T-helper 22 cell (primary cell): ENCODE results near the gene TCOF1.
"Not testable (repeated sequence)": the region's sequence is repeated elsewhere in the genome, so short reads cannot be mapped to it uniquely, and the experiment has no call there.

ENCODE experiments used
- DNase-seq: peaks from one replicate; pipeline ENCODE4 v3.0.0-alpha.2; 2020; ENCODE audit warnings: low read depth

Gene TCOF1

GRCh38 chr5:150404941-150405816 is 47.7 kb downstream of the TCOF1 start:
- DNase-seq: no peak

GRCh38 chr5:150406103-150406722 is 48.7 kb downstream of the TCOF1 start:
- DNase-seq: no peak

GRCh38 chr5:150406723-150407095 is 49.2 kb downstream of the TCOF1 start:
- no peak for DNase-seq

- DNase-seq: no peak
These were observed 49.7 kb downstream of the TCOF1 start for GRCh38 chr5:150407096-150407720.

- DNase-seq: no peak
These were observed 50.9 kb downstream of the TCOF1 start for GRCh38 chr5:150408231-150408943.

GRCh38 chr5:150409638-150410523 is 52.4 kb downstream of the TCOF1 start:
- DNase-seq: peak; percentile 25

- DNase-seq: peak; percentile 26
These were observed 53.2 kb downstream of the TCOF1 start for GRCh38 chr5:150410524-150411244.

- DNase-seq: peak; percentile 53
These were observed 53.9 kb downstream of the TCOF1 start for GRCh38 chr5:150411245-150411979.

GRCh38 chr5:150412319-150413175 is 55.0 kb downstream of the TCOF1 start, which contains the start of gene CD74:
Gene CD74 (minus strand): TSS chr5:150412910. CDS start chr5:150412749, 161 bp downstream.
- DNase-seq: peak; percentile 91

GRCh38 chr5:150413176-150413901 is 55.8 kb downstream of the TCOF1 start:
- no peak for DNase-seq

- DNase-seq: not testable (repeated sequence)
These were observed 56.6 kb downstream of the TCOF1 start for GRCh38 chr5:150413902-150414790.

GRCh38 chr5:150419630-150420270 is 62.3 kb downstream of the TCOF1 start:
- DNase-seq: no peak

- no peak for DNase-seq
These were observed 64.6 kb downstream of the TCOF1 start for GRCh38 chr5:150422075-150422474.

GRCh38 chr5:150422758-150423157 is 65.3 kb downstream of the TCOF1 start:
- DNase-seq: no peak

- DNase-seq: not testable (repeated sequence)
These were observed 68.7 kb downstream of the TCOF1 start for GRCh38 chr5:150426165-150426564.

GRCh38 chr5:150428106-150428876 is 70.8 kb downstream of the TCOF1 start:
- no peak for DNase-seq
